MCF 10A (cell line): ENCODE measurements around the gene LMF1. TPM values are rescaled to one million over a fixed set of nuclear protein-coding genes. Genes with fewer than 3 reads are reported as not detected.

ENCODE experiments used
- BruUV-seq: library from RNA; stranded (reverse); fragments of 400-500 nt; replicated peaks from 2 replicates; lab custom pipeline; 2021; lab: Mats Ljungman, UMichigan
- CTCF ChIA-PET: fragments of 300-600 bp; sonication (Branson Sonifier 250); formaldehyde crosslinking; extraction: SDS; loops from one replicate; lab custom pipeline; 2021; ENCODE audit warnings: antibody characterized with exemption, inconsistent platforms; lab: Yijun Ruan, JAX
- POLR2A ChIA-PET: fragments of 300-600, 350-650 bp; sonication (Branson Sonifier 250); formaldehyde crosslinking; extraction: SDS; loops from one replicate; lab custom pipeline; 2020; ENCODE audit warnings: antibody characterized with exemption, inconsistent platforms; lab: Yijun Ruan, JAX
- DNase-seq: peaks from one replicate; pipeline ENCODE4 v3.0.0-alpha.2; 2018; ENCODE audit not compliant: unreplicated experiment
- H3K27ac Mint-ChIP-seq: one replicate; pipeline ENCODE4 v1.8.0; 2022; ENCODE audit warnings: mild to moderate bottlenecking, low read depth, mixed read lengths; ENCODE audit not compliant: unreplicated experiment
- H3K27me3 Mint-ChIP-seq: one replicate; pipeline ENCODE4 v1.8.0; 2022; ENCODE audit warnings: mixed read lengths; ENCODE audit not compliant: insufficient read depth, unreplicated experiment
- H3K36me3 Mint-ChIP-seq: one replicate; pipeline ENCODE4 v1.8.0; 2022; ENCODE audit warnings: mild to moderate bottlenecking, moderate library complexity, mixed read lengths; ENCODE audit not compliant: insufficient read depth, unreplicated experiment
- H3K4me1 Mint-ChIP-seq: one replicate; pipeline ENCODE4 v1.8.0; 2022; ENCODE audit warnings: mixed read lengths; ENCODE audit not compliant: insufficient read depth, unreplicated experiment
- H3K4me3 Mint-ChIP-seq: one replicate; pipeline ENCODE4 v1.8.0; 2022; ENCODE audit warnings: mild to moderate bottlenecking, moderate library complexity, mixed read lengths; ENCODE audit not compliant: unreplicated experiment
- H3K9me3 Mint-ChIP-seq: one replicate; pipeline ENCODE4 v1.8.0; 2022; ENCODE audit warnings: mixed read lengths; ENCODE audit not compliant: unreplicated experiment
- CTCF ChIP-seq: fragments of 200-600 bp; IDR thresholded peaks from one replicate; pipeline ENCODE4 v1.8.0; 2022; ENCODE audit warnings: antibody characterized with exemption, mild to moderate bottlenecking; ENCODE audit not compliant: unreplicated experiment
- intact Hi-C: fragments of 100-400 bp; cut with micrococcal nuclease; formaldehyde crosslinking; loops from 2 replicates; pipeline ENCODE4 v1.14.1; 2022
- total RNA-seq: library from RNA; stranded (reverse); gene quantifications from 2 replicates; pipeline ENCODE4 v1.2.3, GENCODE V29; 2022

LMF1 gene
- total RNA-seq, 1 experiment from 2014 or later, result 9.9 TPM

GRCh38 chr16:899683-900060 is 71.1 kb downstream of the LMF1 start:
- CTCF ChIA-PET, result no interaction called here
- H3K9me3 Mint-ChIP-seq, result no peaks in the 10 kb centered on the region

DNA sequence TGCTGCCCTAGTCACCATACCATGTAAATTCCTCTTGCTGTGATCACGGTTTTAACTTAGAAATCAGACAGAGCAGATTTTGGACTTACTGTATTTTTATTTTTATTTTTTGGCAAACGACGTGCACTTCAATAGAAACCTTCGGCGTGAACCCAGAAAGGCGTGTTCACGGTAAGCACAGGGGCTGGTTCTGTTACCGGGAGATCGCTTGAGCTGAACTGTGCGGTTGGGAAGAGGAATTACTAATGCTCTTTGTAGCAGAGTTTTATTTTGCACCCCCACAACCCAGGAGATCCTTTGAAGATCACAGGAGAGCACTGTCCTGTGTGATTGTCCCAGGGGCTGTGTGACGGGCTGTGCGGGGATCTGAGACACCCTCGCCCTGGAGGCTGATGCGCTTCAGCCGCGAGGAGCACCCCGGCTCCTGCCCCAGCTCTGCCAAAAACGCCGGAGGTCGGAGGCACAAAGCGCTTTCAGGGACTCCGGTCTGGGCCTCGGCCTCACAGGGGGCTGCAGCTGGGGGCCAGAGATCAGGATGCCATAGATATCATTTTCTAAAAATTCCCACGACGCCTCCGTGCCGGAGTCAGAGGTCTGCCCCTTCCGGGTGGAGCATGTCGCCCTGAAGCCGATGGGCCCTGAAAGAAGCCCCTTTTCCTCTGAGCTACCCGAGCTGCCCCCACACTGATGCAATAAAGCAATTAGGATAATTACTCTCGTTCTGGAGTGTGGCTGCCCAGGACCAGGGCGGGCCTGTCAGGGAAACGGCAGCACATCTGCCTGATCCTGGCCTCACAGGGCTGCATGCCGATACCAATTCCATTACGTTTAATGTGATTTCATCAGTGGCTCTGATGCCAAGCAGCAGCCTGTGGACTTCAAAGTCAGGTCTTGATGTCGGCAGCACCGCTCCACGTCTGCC is 71.8 kb downstream of the LMF1 start:
- no peak overlapping the region for H3K4me3 Mint-ChIP-seq
- no peak for TF ChIP-seq CTCF
- CTCF ChIA-PET, result interaction anchor here (0.7 kb wide), 1 partner anchor 223 kb away, joined by 3 read pairs; no protein-coding TSS in a partner anchor
- BruUV-seq, result no TSS peak
- intact Hi-C loops, result no loop called here
- peaks cover 11% of the 10 kb centered on the region for H3K36me3 Mint-ChIP-seq
- no peaks in the 10 kb centered on the region for H3K9me3 Mint-ChIP-seq
- H3K4me1 Mint-ChIP-seq, result no peaks in the 10 kb centered on the region
- no peak for DNase-seq
- H3K27ac Mint-ChIP-seq, result no peak overlapping the region
- POLR2A ChIA-PET, result no interaction called here
- H3K27me3 Mint-ChIP-seq, result no peaks in the 10 kb centered on the region

More at GRCh38 chr16:899683-900060, 71.1 kb downstream of the LMF1 start:
- no peak for TF ChIP-seq CTCF
- Mint-ChIP-seq H3K36me3 (peaks cover 11% of the 10 kb centered on the region), H3K27ac (no peak overlapping the region), H3K4me3 (no peak overlapping the region), H3K4me1 (no peaks in the 10 kb centered on the region), H3K27me3 (no peaks in the 10 kb centered on the region)
- intact Hi-C loops, result no loop called here
- POLR2A ChIA-PET, result no interaction called here
- no TSS peak for BruUV-seq
- no peak for DNase-seq

DNA sequence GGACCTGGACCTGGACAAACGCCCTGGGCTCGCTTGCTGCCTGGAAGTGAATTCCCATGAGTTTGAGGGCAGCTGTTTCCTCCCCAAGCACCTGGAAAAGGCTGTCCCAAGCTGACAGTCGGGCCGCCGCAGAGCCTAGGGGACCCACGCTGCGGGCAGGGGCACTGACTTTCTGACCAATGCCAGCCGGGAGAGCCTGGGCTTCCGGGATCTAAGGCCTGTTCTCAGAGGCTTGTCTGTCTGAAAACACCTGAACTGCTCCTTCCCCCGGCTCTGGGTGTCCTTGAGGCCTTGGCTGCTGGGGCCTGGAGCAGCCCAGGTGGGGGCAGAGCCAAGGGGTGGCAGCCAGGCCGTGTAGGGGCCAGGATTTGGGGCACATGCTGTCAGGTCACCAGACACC is 72.6 kb downstream of the LMF1 start:
- no peaks in the 10 kb centered on the region for H3K9me3 Mint-ChIP-seq
- H3K4me1 Mint-ChIP-seq, result no peaks in the 10 kb centered on the region
- H3K4me3 Mint-ChIP-seq, result no peak overlapping the region
- ChIA-PET POLR2A (no interaction called here), CTCF (interaction anchor here (0.6 to 0.7 kb wide), 2 partner anchors 138 to 208 kb away, joined by 3 read pairs; no protein-coding TSS in a partner anchor)
- BruUV-seq, result no TSS peak
- TF ChIP-seq CTCF, result no peak
- peaks cover 11% of the 10 kb centered on the region for H3K36me3 Mint-ChIP-seq
- H3K27me3 Mint-ChIP-seq, result no peaks in the 10 kb centered on the region
- intact Hi-C loops, result no loop called here
- no peak for DNase-seq
- H3K27ac Mint-ChIP-seq, result no peak overlapping the region

DNA sequence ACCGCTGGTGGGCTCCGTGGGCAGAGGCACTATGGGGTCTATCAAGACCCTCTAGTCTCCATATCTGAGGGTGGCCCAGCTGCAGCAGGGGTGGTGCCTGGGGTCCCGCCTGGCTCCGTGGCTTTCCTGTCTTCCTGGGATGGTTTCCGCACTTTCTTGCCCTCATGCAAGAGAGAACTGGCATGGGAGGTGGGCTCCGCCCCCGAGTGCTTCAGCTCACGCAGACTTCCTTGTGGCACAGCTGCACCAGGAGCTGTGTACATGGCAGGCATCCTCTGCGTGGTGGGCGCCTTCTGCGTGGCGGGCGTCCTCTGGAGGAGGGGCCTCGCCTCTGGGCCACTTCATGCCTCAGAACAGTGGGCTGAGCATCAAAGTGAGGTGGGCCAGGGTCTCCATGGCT is 73.1 kb downstream of the LMF1 start:
- TF ChIP-seq CTCF, result no peak
- no peak overlapping the region for H3K27ac Mint-ChIP-seq
- DNase-seq, result no peak
- H3K36me3 Mint-ChIP-seq, result peaks cover 11% of the 10 kb centered on the region
- ChIA-PET CTCF (interaction anchor here (0.6 to 0.7 kb wide), 2 partner anchors 139 to 209 kb away, joined by 3 read pairs; no protein-coding TSS in a partner anchor), POLR2A (no interaction called here)
- no peak overlapping the region for H3K4me3 Mint-ChIP-seq
- H3K27me3 Mint-ChIP-seq, result no peaks in the 10 kb centered on the region
- H3K4me1 Mint-ChIP-seq, result no peaks in the 10 kb centered on the region
- intact Hi-C loops, result no loop called here
- BruUV-seq, result no TSS peak
- no peaks in the 10 kb centered on the region for H3K9me3 Mint-ChIP-seq
